ENCODE data around the gene NHS.

NHS gene

GRCh38 chrX:17432158-17432557, 57.2 kb downstream of the NHS start:
- no peaks in the 10 kb centered on the region for H3F3A ChIP-seq (ENCODE audit: insufficient read depth, low read length)
- no peaks in the 10 kb centered on the region for H3K27me3 ChIP-seq (replicated peaks; ENCODE audit: insufficient read depth, low read length)
- H3K4me2 ChIP-seq (ENCODE audit: low read depth, low read length), result no peak overlapping the region
- H3K9me3 ChIP-seq (replicated peaks; ENCODE audit: insufficient read depth, low read length), result no peaks in the 10 kb centered on the region
- H3K27ac ChIP-seq (ENCODE audit: low read length), result no peak overlapping the region
- no peaks in the 10 kb centered on the region for H3K4me1 ChIP-seq (ENCODE audit: low read length)
- H3K79me2 ChIP-seq (ENCODE audit: low read length), result no peaks in the 10 kb centered on the region
- no peak overlapping the region for H2AFZ ChIP-seq (ENCODE audit: low read length)
- H3K36me3 ChIP-seq (replicated peaks; ENCODE audit: insufficient read depth, low read length), result no peaks in the 10 kb centered on the region
- no peaks in the 10 kb centered on the region for H3K9me2 ChIP-seq (replicated peaks; ENCODE audit: insufficient read depth, low read length)
- TF ChIP-seq EZH2phosphoT487 (IDR thresholded peaks at IDR 0.05; ENCODE audit: low read length) (no peak), EZH2 (optimal IDR thresholded peaks at IDR 0.05; ENCODE audit: low read depth, low read length) (no peak), CTCF (IDR thresholded peaks at IDR 0.05; ENCODE audit: low read length) (no peak)
- no peak for DNase-seq
- no peaks in the 10 kb centered on the region for H4K20me1 ChIP-seq (ENCODE audit: insufficient read depth, low read length)
- no peak overlapping the region for H3K4me3 ChIP-seq (ENCODE audit: low read length)
- no peak overlapping the region for H3K9ac ChIP-seq (ENCODE audit: low read length)

- no peaks in the 10 kb centered on the region for H3K4me1 ChIP-seq (ENCODE audit: low read length)
- no peak overlapping the region for H3K27ac ChIP-seq (ENCODE audit: low read length)
- DNase-seq, result no peak
- TF ChIP-seq EZH2 (optimal IDR thresholded peaks at IDR 0.05; ENCODE audit: low read depth, low read length), result no peak
- TF ChIP-seq CTCF (IDR thresholded peaks at IDR 0.05; ENCODE audit: low read length), result no peak
- no peak for TF ChIP-seq EZH2phosphoT487 (IDR thresholded peaks at IDR 0.05; ENCODE audit: low read length)
- H3K36me3 ChIP-seq (replicated peaks; ENCODE audit: insufficient read depth, low read length), result no peaks in the 10 kb centered on the region
- no peaks in the 10 kb centered on the region for H3F3A ChIP-seq (ENCODE audit: insufficient read depth, low read length)
- H3K27me3 ChIP-seq (replicated peaks; ENCODE audit: insufficient read depth, low read length), result no peaks in the 10 kb centered on the region
- H3K4me2 ChIP-seq (ENCODE audit: low read depth, low read length), result no peak overlapping the region
- H3K9ac ChIP-seq (ENCODE audit: low read length), result no peak overlapping the region
- H3K9me2 ChIP-seq (replicated peaks; ENCODE audit: insufficient read depth, low read length), result no peaks in the 10 kb centered on the region
- no peak overlapping the region for H3K4me3 ChIP-seq (ENCODE audit: low read length)
- H3K79me2 ChIP-seq (ENCODE audit: low read length), result no peaks in the 10 kb centered on the region
- H3K9me3 ChIP-seq (replicated peaks; ENCODE audit: insufficient read depth, low read length), result no peaks in the 10 kb centered on the region
- H4K20me1 ChIP-seq (ENCODE audit: insufficient read depth, low read length), result no peaks in the 10 kb centered on the region
- H2AFZ ChIP-seq (ENCODE audit: low read length), result no peak overlapping the region
These were observed 59.0 kb downstream of the NHS start for GRCh38 chrX:17433965-17434364.

GRCh38 chrX:17435476-17435875, 60.5 kb downstream of the NHS start:
- Histone ChIP-seq H3K4me3 (ENCODE audit: low read length) (no peak overlapping the region), H2AFZ (ENCODE audit: low read length) (no peak overlapping the region), H3K9me2 (replicated peaks; ENCODE audit: insufficient read depth, low read length) (no peaks in the 10 kb centered on the region), H3K4me1 (ENCODE audit: low read length) (no peaks in the 10 kb centered on the region), H3K27ac (ENCODE audit: low read length) (no peak overlapping the region), H3K9me3 (replicated peaks; ENCODE audit: insufficient read depth, low read length) (no peaks in the 10 kb centered on the region), H3K9ac (ENCODE audit: low read length) (no peak overlapping the region), H3K4me2 (ENCODE audit: low read depth, low read length) (no peak overlapping the region), H3K27me3 (replicated peaks; ENCODE audit: insufficient read depth, low read length) (no peaks in the 10 kb centered on the region), H4K20me1 (ENCODE audit: insufficient read depth, low read length) (no peaks in the 10 kb centered on the region), H3F3A (ENCODE audit: insufficient read depth, low read length) (no peaks in the 10 kb centered on the region), H3K79me2 (ENCODE audit: low read length) (no peaks in the 10 kb centered on the region), H3K36me3 (replicated peaks; ENCODE audit: insufficient read depth, low read length) (no peaks in the 10 kb centered on the region)
- no peak for DNase-seq
- no peak for TF ChIP-seq EZH2phosphoT487 (IDR thresholded peaks at IDR 0.05; ENCODE audit: low read length)
- TF ChIP-seq EZH2 (optimal IDR thresholded peaks at IDR 0.05; ENCODE audit: low read depth, low read length), result no peak

- no peak overlapping the region for H3K4me3 ChIP-seq (ENCODE audit: low read length)
- H2AFZ ChIP-seq (ENCODE audit: low read length), result no peak overlapping the region
- DNase-seq, result no peak
- H3F3A ChIP-seq (ENCODE audit: insufficient read depth, low read length), result no peaks in the 10 kb centered on the region
- H3K79me2 ChIP-seq (ENCODE audit: low read length), result no peaks in the 10 kb centered on the region
- H3K4me1 ChIP-seq (ENCODE audit: low read length), result no peaks in the 10 kb centered on the region
- no peaks in the 10 kb centered on the region for H3K27me3 ChIP-seq (replicated peaks; ENCODE audit: insufficient read depth, low read length)
- H3K36me3 ChIP-seq (replicated peaks; ENCODE audit: insufficient read depth, low read length), result no peaks in the 10 kb centered on the region
- no peaks in the 10 kb centered on the region for H3K9me2 ChIP-seq (replicated peaks; ENCODE audit: insufficient read depth, low read length)
- H3K9ac ChIP-seq (ENCODE audit: low read length), result no peak overlapping the region
- H4K20me1 ChIP-seq (ENCODE audit: insufficient read depth, low read length), result no peaks in the 10 kb centered on the region
- TF ChIP-seq EZH2 (optimal IDR thresholded peaks at IDR 0.05; ENCODE audit: low read depth, low read length), result no peak
- TF ChIP-seq CTCF (IDR thresholded peaks at IDR 0.05; ENCODE audit: low read length), result no peak
- no peak for TF ChIP-seq EZH2phosphoT487 (IDR thresholded peaks at IDR 0.05; ENCODE audit: low read length)
- no peak overlapping the region for H3K27ac ChIP-seq (ENCODE audit: low read length)
- no peaks in the 10 kb centered on the region for H3K9me3 ChIP-seq (replicated peaks; ENCODE audit: insufficient read depth, low read length)
- H3K4me2 ChIP-seq (ENCODE audit: low read depth, low read length), result no peak overlapping the region
These were observed 63.2 kb downstream of the NHS start for GRCh38 chrX:17438221-17438620.
